C4-2B (cell line): Measurements from ENCODE around the gene CHI3L1.
"Not testable (repeated sequence)": the region's sequence is repeated elsewhere in the genome, so short reads cannot be mapped to it uniquely, and the experiment has no call there.

ENCODE experiments used
- H3K27ac ChIP-seq: fragments of 450-650 bp; 2 replicates; pipeline ENCODE4 v1.5.1; 2017
- CTCF ChIP-seq: fragments of 450-650 bp; conservative IDR thresholded peaks from 2 replicates; pipeline ENCODE4 v1.5.1; 2017; ENCODE audit warnings: mild to moderate bottlenecking
- ZFX ChIP-seq: fragments of 450-650 bp; IDR thresholded peaks from 2 replicates; pipeline ENCODE4 v1.6.1; 2017

The CHI3L1 gene

GRCh38 chr1:203186446-203187303 lies at the start of gene CHI3L1:
TSS of gene CHI3L1 (minus strand) at chr1:203186704. CDS start at chr1:203186623, 81 bp downstream.
- TF ChIP-seq CTCF (no peak), ZFX (no peak)
- no peak within 1 kb of the TSS for H3K27ac ChIP-seq

- H3K27ac ChIP-seq = not testable (repeated sequence)
These were observed 48.4 kb upstream of the CHI3L1 start for GRCh38 chr1:203234901-203235300.

- TF ChIP-seq CTCF (no peak), ZFX (no peak)
- no peak within 1 kb of the TSS for H3K27ac ChIP-seq
These were observed 43.1 kb upstream of the CHI3L1 start, which contains the start of gene CHIT1 for GRCh38 chr1:203229471-203230135. TSS of gene CHIT1 (minus strand) at chr1:203229673. CDS start at chr1:203229636, 37 bp downstream.

GRCh38 chr1:203228670-203229069 lies 42.2 kb upstream of the CHI3L1 start:
- H3K27ac ChIP-seq = no peak overlapping the region
- TF ChIP-seq ZFX (no peak), CTCF (no peak)

- no peak overlapping the region for H3K27ac ChIP-seq
- TF ChIP-seq ZFX (no peak), CTCF (no peak)
These were observed 41.0 kb upstream of the CHI3L1 start for GRCh38 chr1:203227371-203228083.

GRCh38 chr1:203225071-203225470 lies 38.6 kb upstream of the CHI3L1 start:
- TF ChIP-seq CTCF = no peak
- TF ChIP-seq ZFX = no peak
- H3K27ac ChIP-seq = no peak overlapping the region

GRCh38 chr1:203223012-203223775 lies 36.7 kb upstream of the CHI3L1 start:
- H3K27ac ChIP-seq = no peak overlapping the region
- TF ChIP-seq ZFX (no peak), CTCF (no peak)
